Calu3 (cell line): ENCODE measurements around the gene ANO9. TPM values are rescaled to one million over a fixed set of nuclear protein-coding genes. Genes with fewer than 3 reads are reported as not detected.

Experiments
- BruUV-seq: library from RNA; stranded (reverse); fragments of 400-500 nt; replicated peaks from 2 replicates; lab custom pipeline; 2021; lab: Mats Ljungman, UMichigan
- CTCF ChIA-PET: fragments of 300-600 bp; sonication (Branson Sonifier 250); formaldehyde crosslinking; loops from one replicate; lab custom pipeline; 2022; ENCODE audit warnings: antibody characterized with exemption; lab: Charles Lee
- DNase-seq: peaks from one replicate; pipeline ENCODE4 v3.0.0; 2022
- H3K27ac Mint-ChIP-seq: one replicate; pipeline ENCODE4 v1.8.0; 2022; ENCODE audit warnings: mixed read lengths; ENCODE audit not compliant: unreplicated experiment
- H3K27me3 Mint-ChIP-seq: one replicate; pipeline ENCODE4 v1.8.0; 2022; ENCODE audit warnings: mixed read lengths; ENCODE audit not compliant: unreplicated experiment
- H3K36me3 Mint-ChIP-seq: one replicate; pipeline ENCODE4 v1.8.0; 2022; ENCODE audit warnings: mild to moderate bottlenecking, moderate library complexity, mixed read lengths; ENCODE audit not compliant: insufficient read depth, unreplicated experiment
- H3K4me1 Mint-ChIP-seq: one replicate; pipeline ENCODE4 v1.8.0; 2022; ENCODE audit warnings: mild to moderate bottlenecking, low read depth, mixed read lengths; ENCODE audit not compliant: unreplicated experiment
- H3K4me3 Mint-ChIP-seq: one replicate; pipeline ENCODE4 v1.8.0; 2022; ENCODE audit warnings: mild to moderate bottlenecking, low read depth, moderate library complexity, mixed read lengths; ENCODE audit not compliant: unreplicated experiment
- H3K9me3 Mint-ChIP-seq: one replicate; pipeline ENCODE4 v1.8.0; 2022; ENCODE audit warnings: low read depth, mixed read lengths; ENCODE audit not compliant: unreplicated experiment
- CTCF ChIP-seq: fragments of 200-600 bp; IDR thresholded peaks from one replicate; pipeline ENCODE4 v1.8.0; 2022; ENCODE audit warnings: antibody characterized with exemption; ENCODE audit not compliant: unreplicated experiment
- intact Hi-C: fragments of 100-400 bp; cut with micrococcal nuclease; formaldehyde crosslinking; loops from one replicate; pipeline ENCODE4 v1.10.0; 2022; ENCODE audit not compliant: unreplicated experiment
- total RNA-seq: library from RNA; stranded (reverse); gene quantifications from 2 replicates; pipeline ENCODE4 v1.2.3, GENCODE V29; 2022

The ANO9 gene
- total RNA-seq, 1 experiment from 2014 or later = 27.2 TPM

- no TSS peak for BruUV-seq
- CTCF ChIA-PET = no interaction called here
These were observed 54.5 kb downstream of the ANO9 start for GRCh38 chr11:387193-387793.

GRCh38 chr11:386483-386882 lies 55.3 kb downstream of the ANO9 start:
- H3K27ac Mint-ChIP-seq = no peak overlapping the region
- H3K4me3 Mint-ChIP-seq = no peak overlapping the region
- H3K4me1 Mint-ChIP-seq = peaks cover 6% of the 10 kb centered on the region
- H3K27me3 Mint-ChIP-seq = peaks cover 52% of the 10 kb centered on the region
- no peaks in the 10 kb centered on the region for H3K9me3 Mint-ChIP-seq
- CTCF ChIA-PET = no interaction called here
- DNase-seq = no peak
- no TSS peak for BruUV-seq
- intact Hi-C loops = no loop called here
- no peak for TF ChIP-seq CTCF
- H3K36me3 Mint-ChIP-seq = no peaks in the 10 kb centered on the region

More at GRCh38 chr11:387193-387793, 54.5 kb downstream of the ANO9 start:
- H3K27me3 Mint-ChIP-seq = peaks cover 47% of the 10 kb centered on the region
- H3K9me3 Mint-ChIP-seq = no peaks in the 10 kb centered on the region
- intact Hi-C loops = no loop called here
- no peak for TF ChIP-seq CTCF
- H3K4me3 Mint-ChIP-seq = no peak overlapping the region
- no peak overlapping the region for H3K27ac Mint-ChIP-seq
- DNase-seq = no peak
- peaks cover 10% of the 10 kb centered on the region for H3K4me1 Mint-ChIP-seq
- no peaks in the 10 kb centered on the region for H3K36me3 Mint-ChIP-seq

GRCh38 chr11:385594-386351 lies 56.0 kb downstream of the ANO9 start:
- Mint-ChIP-seq H3K4me1 (no peaks in the 10 kb centered on the region), H3K27ac (no peak overlapping the region), H3K36me3 (no peaks in the 10 kb centered on the region), H3K27me3 (peaks cover 52% of the 10 kb centered on the region), H3K9me3 (no peaks in the 10 kb centered on the region), H3K4me3 (no peak overlapping the region)
- intact Hi-C loops = no loop called here
- CTCF ChIA-PET = interaction anchor here (0.7 kb wide), 1 partner anchor 22 kb away, joined by 3 read pairs; no protein-coding TSS in a partner anchor
- TF ChIP-seq CTCF = no peak
- no peak for DNase-seq
- BruUV-seq = no TSS peak

GRCh38 chr11:384511-384910 lies 57.3 kb downstream of the ANO9 start:
- Mint-ChIP-seq H3K4me3 (no peak overlapping the region), H3K9me3 (no peaks in the 10 kb centered on the region), H3K27ac (no peak overlapping the region), H3K27me3 (peaks cover 52% of the 10 kb centered on the region), H3K4me1 (no peaks in the 10 kb centered on the region), H3K36me3 (no peaks in the 10 kb centered on the region)
- intact Hi-C loops = no loop called here
- no TSS peak for BruUV-seq
- no peak for TF ChIP-seq CTCF
- DNase-seq = no peak
- CTCF ChIA-PET = no interaction called here
